PFSK-1 (cell line): ENCODE data around the gene PTRH1.

Experiments used
- FOXP2 ChIP-seq: optimal IDR thresholded peaks from 2 replicates; pipeline ENCODE3; 2011; ENCODE audit warnings: borderline replicate concordance, control low read depth, inconsistent platforms; ENCODE audit not compliant: insufficient read depth; ENCODE audit errors: extremely low read length, extremely low read depth
- POLR2AphosphoS5 ChIP-seq: IDR thresholded peaks from 2 replicates; pipeline ENCODE4 v1.6.1; 2012; ENCODE audit warnings: low read depth, mild to moderate bottlenecking, control low read depth, low read length, moderate library complexity
- SIN3A ChIP-seq: IDR thresholded peaks from 2 replicates; pipeline ENCODE4 v1.6.1; 2012; ENCODE audit warnings: mild to moderate bottlenecking, low read length, moderate library complexity, borderline replicate concordance; ENCODE audit not compliant: insufficient read depth
- TAF1 ChIP-seq: IDR thresholded peaks from 2 replicates; pipeline ENCODE4 v1.6.1; 2012; ENCODE audit warnings: low read length, control low read depth, borderline replicate concordance; ENCODE audit not compliant: insufficient read depth
- TF ChIP-seq, protein P1 (sequence below), 2 experiments: IDR thresholded peaks; 2 replicates each; pipeline versions ENCODE4 v1.6.1 to v1.8.0; 2011 to 2012; ENCODE audit warnings: low read depth in 2 of 2, low read length in 2 of 2, control low read depth in 1 of 2, inconsistent platforms in 1 of 2, mild to moderate bottlenecking in 1 of 2, moderate library complexity in 1 of 2; ENCODE audit not compliant: insufficient read depth in 1 of 2

The PTRH1 gene

DNA sequence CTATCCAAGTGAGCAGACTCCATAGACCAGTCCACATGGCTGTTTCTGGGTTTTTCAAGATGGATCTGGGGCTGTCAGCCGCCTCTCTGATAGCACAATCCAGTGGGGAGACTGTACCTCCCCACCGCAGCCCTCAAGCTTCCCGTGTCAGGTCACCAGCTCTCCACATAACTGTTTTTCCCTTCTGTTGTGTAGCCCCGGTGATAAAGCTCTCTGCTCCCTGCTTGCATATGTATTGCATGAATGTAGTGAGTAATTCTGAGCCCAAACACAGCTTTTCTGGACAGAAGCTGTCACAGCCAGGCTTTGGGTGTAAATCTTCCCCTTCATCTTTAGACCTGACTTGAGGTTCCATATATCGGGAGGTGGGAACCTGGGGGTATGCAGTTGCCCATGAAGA, 31.7 kb downstream of the PTRH1 start:
- TF ChIP-seq, protein P1, sequence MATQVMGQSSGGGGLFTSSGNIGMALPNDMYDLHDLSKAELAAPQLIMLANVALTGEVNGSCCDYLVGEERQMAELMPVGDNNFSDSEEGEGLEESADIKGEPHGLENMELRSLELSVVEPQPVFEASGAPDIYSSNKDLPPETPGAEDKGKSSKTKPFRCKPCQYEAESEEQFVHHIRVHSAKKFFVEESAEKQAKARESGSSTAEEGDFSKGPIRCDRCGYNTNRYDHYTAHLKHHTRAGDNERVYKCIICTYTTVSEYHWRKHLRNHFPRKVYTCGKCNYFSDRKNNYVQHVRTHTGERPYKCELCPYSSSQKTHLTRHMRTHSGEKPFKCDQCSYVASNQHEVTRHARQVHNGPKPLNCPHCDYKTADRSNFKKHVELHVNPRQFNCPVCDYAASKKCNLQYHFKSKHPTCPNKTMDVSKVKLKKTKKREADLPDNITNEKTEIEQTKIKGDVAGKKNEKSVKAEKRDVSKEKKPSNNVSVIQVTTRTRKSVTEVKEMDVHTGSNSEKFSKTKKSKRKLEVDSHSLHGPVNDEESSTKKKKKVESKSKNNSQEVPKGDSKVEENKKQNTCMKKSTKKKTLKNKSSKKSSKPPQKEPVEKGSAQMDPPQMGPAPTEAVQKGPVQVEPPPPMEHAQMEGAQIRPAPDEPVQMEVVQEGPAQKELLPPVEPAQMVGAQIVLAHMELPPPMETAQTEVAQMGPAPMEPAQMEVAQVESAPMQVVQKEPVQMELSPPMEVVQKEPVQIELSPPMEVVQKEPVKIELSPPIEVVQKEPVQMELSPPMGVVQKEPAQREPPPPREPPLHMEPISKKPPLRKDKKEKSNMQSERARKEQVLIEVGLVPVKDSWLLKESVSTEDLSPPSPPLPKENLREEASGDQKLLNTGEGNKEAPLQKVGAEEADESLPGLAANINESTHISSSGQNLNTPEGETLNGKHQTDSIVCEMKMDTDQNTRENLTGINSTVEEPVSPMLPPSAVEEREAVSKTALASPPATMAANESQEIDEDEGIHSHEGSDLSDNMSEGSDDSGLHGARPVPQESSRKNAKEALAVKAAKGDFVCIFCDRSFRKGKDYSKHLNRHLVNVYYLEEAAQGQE (IDR thresholded peaks at IDR 0.05; ENCODE audit: insufficient read depth in 1 of 2, low read depth in 2 of 2, low read length in 2 of 2): no peak
- TF ChIP-seq TAF1 (no peak), POLR2AphosphoS5 (no peak), SIN3A (no peak), FOXP2 (no peak)

GRCh38 chr9:127682351-127683136, 32.9 kb downstream of the PTRH1 start:
- TF ChIP-seq POLR2AphosphoS5: no peak
- TF ChIP-seq, protein P1 (IDR thresholded peaks at IDR 0.05; ENCODE audit: insufficient read depth in 1 of 2, low read depth in 2 of 2, low read length in 2 of 2): no peak

GRCh38 chr9:127680846-127681245, 34.6 kb downstream of the PTRH1 start:
- TF ChIP-seq, protein P1 (IDR thresholded peaks at IDR 0.05; ENCODE audit: insufficient read depth in 1 of 2, low read depth in 2 of 2, low read length in 2 of 2): no peak
- TF ChIP-seq TAF1: no peak
- no peak for TF ChIP-seq FOXP2
- TF ChIP-seq POLR2AphosphoS5: no peak
- no peak for TF ChIP-seq SIN3A

DNA sequence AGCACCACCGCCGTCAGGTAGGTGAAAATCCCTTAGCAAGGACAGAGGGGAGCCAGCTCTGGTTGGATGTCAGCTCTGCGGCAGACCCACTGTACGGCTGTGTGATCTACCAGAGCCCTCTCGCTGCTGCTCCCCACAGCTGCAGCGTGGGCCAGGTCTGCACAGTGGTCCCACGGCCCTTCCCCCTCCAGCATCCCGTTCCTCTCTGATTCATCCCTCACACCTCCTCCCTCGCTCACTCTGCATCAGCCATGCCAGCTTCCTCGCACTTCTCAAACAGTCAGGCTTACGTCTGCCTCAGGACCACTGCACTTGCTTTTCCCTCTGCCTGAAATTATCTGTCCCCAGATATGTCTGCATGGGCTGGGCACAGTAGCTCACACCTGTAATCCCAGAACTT, 35.2 kb downstream of the PTRH1 start:
- TF ChIP-seq SIN3A (no peak), FOXP2 (no peak), POLR2AphosphoS5 (no peak), TAF1 (no peak)
- TF ChIP-seq, protein P1 (IDR thresholded peaks at IDR 0.05; ENCODE audit: insufficient read depth in 1 of 2, low read depth in 2 of 2, low read length in 2 of 2): no peak

- TF ChIP-seq TAF1: no peak
These were observed 36.0 kb downstream of the PTRH1 start for GRCh38 chr9:127679506-127679905.
